HCT116 (cell line): ENCODE data around the gene CD83. TPM values are rescaled to one million over a fixed set of nuclear protein-coding genes. Genes with fewer than 3 reads are reported as not detected.

Experiments
- ATAC-seq: fragments of 200-7000 bp; cut with Tn5 transposase; 2 replicates; pipeline ENCODE4 v1.9.1; 2020; ENCODE audit warnings: mild to moderate bottlenecking, moderate library complexity
- BruUV-seq: library from RNA; stranded (reverse); fragments of 400-500 nt; replicated peaks from 2 replicates; lab custom pipeline; 2021; lab: Mats Ljungman, UMichigan
- CTCF ChIA-PET: fragments of 300-600 bp; sonication (Branson Sonifier 250); formaldehyde crosslinking; loops from one replicate; lab custom pipeline; 2021; ENCODE audit warnings: antibody characterized with exemption; lab: Charles Lee
- POLR2A ChIA-PET: fragments of 300-600, 350-600 bp; sonication (Branson Sonifier 250); formaldehyde crosslinking; loops from one replicate; lab custom pipeline; 2021; ENCODE audit warnings: antibody characterized with exemption; lab: Charles Lee
- RAD21 ChIA-PET, 2 experiments: fragments of 300-600 bp; sonication (Branson Sonifier 250); formaldehyde crosslinking; loops; one replicate each; lab custom pipeline; 2023; ENCODE audit warnings: low total read pairs in 2 of 2; ENCODE audit not compliant: uncharacterized antibody in 2 of 2, unreplicated experiment in 2 of 2, low non-redundant PET in 1 of 2; lab: Charles Lee
- DNase-seq: peaks from one replicate; pipeline ENCODE4 v3.0.0-alpha.2; 2010; ENCODE audit warnings: low read depth, low spot score
- H2AFZ ChIP-seq: fragments of 200-600 bp; shearing (Covaris generic), sonication (generic); 2 replicates; pipeline ENCODE4 v1.6.1; 2017; ENCODE audit warnings: low read depth, mixed run types, mixed read lengths, antibody characterized with exemption, low read length; ENCODE audit not compliant: poor library complexity, severe bottlenecking
- H3K27ac ChIP-seq: 2 replicates; pipeline ENCODE4 v1.5.1; 2012; ENCODE audit warnings: low read depth, low read length
- H3K27me3 ChIP-seq: fragments of 200-600 bp; sonication (generic); 2 replicates; pipeline ENCODE4 v1.6.1; 2016; ENCODE audit warnings: mixed run types, low read length, mixed read lengths; ENCODE audit not compliant: insufficient read depth
- H3K36me3 ChIP-seq, 2 experiments: fragments of 200-500 bp in 1 of 2; fragments of 200-600 bp in 1 of 2; sonication (Bioruptor generic) in 1 of 2; sonication (generic) in 1 of 2; 2 replicates each; pipeline versions ENCODE4 v1.5.1 to v1.6.1; 2014 to 2016; ENCODE audit warnings: low read length in 2 of 2, inconsistent platforms in 1 of 2, mixed read lengths in 1 of 2, mixed run types in 1 of 2; ENCODE audit not compliant: insufficient read depth in 2 of 2, control insufficient read depth in 1 of 2
- H3K4me1 ChIP-seq, 2 experiments: fragments of 200-600 bp in 1 of 2; sonication (generic) in 1 of 2; 2 replicates each; pipeline versions ENCODE4 v1.5.1 to v1.6.1; 2012 to 2017; ENCODE audit warnings: low read length in 2 of 2, inconsistent platforms in 1 of 2, mild to moderate bottlenecking in 1 of 2, mixed read lengths in 1 of 2, mixed run types in 1 of 2, moderate library complexity in 1 of 2; ENCODE audit not compliant: insufficient read depth in 2 of 2, control insufficient read depth in 1 of 2
- H3K4me2 ChIP-seq: fragments of 200-600 bp; sonication (generic); 2 replicates; pipeline ENCODE4 v1.6.1; 2017; ENCODE audit warnings: mixed run types, low read length, mixed read lengths
- H3K4me3 ChIP-seq, 2 experiments: fragments of 200-600 bp in 1 of 2; sonication (generic) in 1 of 2; replicated peaks in 1 of 2; 2 replicates each; pipeline ENCODE4 v1.5.1; 2011 to 2016; ENCODE audit warnings: low read length in 2 of 2, control low read depth in 1 of 2, low read depth in 1 of 2, mild to moderate bottlenecking in 1 of 2, mixed read lengths in 1 of 2, mixed run types in 1 of 2
- H3K79me2 ChIP-seq: fragments of 200-600 bp; sonication (generic); 2 replicates; pipeline ENCODE4 v1.6.1; 2017; ENCODE audit warnings: mild to moderate bottlenecking, mixed run types, low read length, moderate library complexity, mixed read lengths; ENCODE audit not compliant: insufficient read depth
- H3K9ac ChIP-seq: fragments of 200-600 bp; sonication (generic); 2 replicates; pipeline ENCODE4 v1.6.1; 2016; ENCODE audit warnings: low read length, mixed read lengths
- H3K9me2 ChIP-seq: fragments of 200-600 bp; sonication (generic), shearing (Covaris generic); 2 replicates; pipeline ENCODE4 v1.6.1; 2017; ENCODE audit warnings: mixed run types, mild to moderate bottlenecking, moderate library complexity; ENCODE audit not compliant: insufficient read depth
- H3K9me3 ChIP-seq, 2 experiments: fragments of 200-500 bp in 1 of 2; fragments of 200-600 bp in 1 of 2; sonication (Bioruptor generic) in 1 of 2; sonication (generic) in 1 of 2; 2 replicates each; pipeline ENCODE4 v1.6.1; 2014 to 2017; ENCODE audit warnings: low read length in 2 of 2, mixed read lengths in 2 of 2, inconsistent platforms in 1 of 2, low read depth in 1 of 2, mild to moderate bottlenecking in 1 of 2, mixed run types in 1 of 2, moderate library complexity in 1 of 2; ENCODE audit not compliant: control insufficient read depth in 1 of 2, insufficient read depth in 1 of 2
- H4K20me1 ChIP-seq: fragments of 200-600 bp; sonication (generic), shearing (Covaris generic); 2 replicates; pipeline ENCODE4 v1.6.1; 2017; ENCODE audit warnings: mixed run types, mild to moderate bottlenecking, moderate library complexity; ENCODE audit not compliant: insufficient read depth
- ATF3 ChIP-seq: IDR thresholded peaks from 2 replicates; pipeline ENCODE4 v1.6.1; 2012
- CBX3 ChIP-seq: IDR thresholded peaks from 2 replicates; pipeline ENCODE4 v1.6.1; 2012; ENCODE audit warnings: low read depth
- CEBPB ChIP-seq: IDR thresholded peaks from 2 replicates; pipeline ENCODE4 v1.6.1; 2012; ENCODE audit warnings: low read depth
- CTCF ChIP-seq, 3 experiments: fragments of 200-600 bp in 1 of 3; sonication (generic) in 1 of 3; IDR thresholded peaks in 2 of 3; conservative IDR thresholded peaks in 1 of 3; 2 replicates each; pipeline ENCODE4 v1.5.1; 2012 to 2017; ENCODE audit warnings: low read depth in 2 of 3, low read length in 2 of 3, antibody characterized with exemption in 1 of 3, borderline replicate concordance in 1 of 3, control low read depth in 1 of 3, mild to moderate bottlenecking in 1 of 3, mixed read lengths in 1 of 3, mixed run types in 1 of 3, moderate library complexity in 1 of 3; ENCODE audit not compliant: insufficient read depth in 1 of 3
- SIN3A ChIP-seq: IDR thresholded peaks from 2 replicates; pipeline ENCODE4 v1.6.1; 2012; ENCODE audit warnings: low read depth
- SRF ChIP-seq: IDR thresholded peaks from 2 replicates; pipeline ENCODE4 v1.6.1; 2012; ENCODE audit warnings: low read depth
- intact Hi-C: fragments of 100-400 bp; cut with micrococcal nuclease; formaldehyde crosslinking; loops from 2 replicates; pipeline ENCODE4 v1.10.0; 2022
- total RNA-seq: library from RNA; stranded (reverse); gene quantifications from one replicate; pipeline ENCODE4 v1.2.1, GENCODE V29; 2021; ENCODE audit not compliant: unreplicated experiment

Gene CD83
- total RNA-seq, 1 experiment from 2014 or later, result 6.0 TPM

GRCh38 chr6:14079433-14079832 is 38.1 kb upstream of the CD83 start (continued):
- TF ChIP-seq ATF3, result no peak
- TF ChIP-seq SRF, result no peak

- no peak overlapping the region for H3K27ac ChIP-seq
- ChIA-PET POLR2A (no interaction called here), RAD21 (interaction anchor here in 1 of 2 experiments (0.6 kb wide), 1 partner anchor 1256 kb away, joined by 3 read pairs; no protein-coding TSS in a partner anchor), CTCF (interaction anchor here (1.4 to 1.5 kb wide), 2 partner anchors 13 to 34 kb away, joined by 3 to 7 read pairs; no protein-coding TSS in a partner anchor)
- no TSS peak for BruUV-seq
- DNase-seq, result no peak
- H3K9me2 ChIP-seq, result no peaks in the 10 kb centered on the region
- H2AFZ ChIP-seq, result no peak overlapping the region
- H3K4me2 ChIP-seq, result no peak overlapping the region
- H3K79me2 ChIP-seq, result no peaks in the 10 kb centered on the region
- no peaks in the 10 kb centered on the region for H3K36me3 ChIP-seq
- no peaks in the 10 kb centered on the region for H4K20me1 ChIP-seq
- H3K9me3 ChIP-seq, result no peaks in the 10 kb centered on the region
- H3K4me1 ChIP-seq, result peaks cover 0 to 5% of the 10 kb centered on the region in 2 experiments; a peak in 1 of 4 replicates
- H3K27me3 ChIP-seq, result no peaks in the 10 kb centered on the region
- H3K4me3 ChIP-seq, result no peak overlapping the region
- no peak for TF ChIP-seq ATF3
- TF ChIP-seq CTCF (IDR thresholded peaks at IDR 0.05 in 2 of 3, conservative IDR thresholded peaks at IDR 0.05 in 1 of 3; ENCODE audit: borderline replicate concordance in 1 of 3, insufficient read depth in 1 of 3, low read depth in 2 of 3, low read length in 2 of 3), result no peak
- no peak for TF ChIP-seq CBX3
- no peak for TF ChIP-seq SIN3A
- TF ChIP-seq CEBPB, result no peak
- no peak for ATAC-seq
- intact Hi-C loops, result no loop called here
- no peak overlapping the region for H3K9ac ChIP-seq
Measured at GRCh38 chr6:14079971-14080370, 37.6 kb upstream of the CD83 start.
